OCI-LY1 (cell line): Measurements from ENCODE around the gene ARFGEF3.

Source experiments
- H2AFZ ChIP-seq: fragments of 200-600 bp; sonication (generic), shearing (Covaris generic); 2 replicates; pipeline ENCODE4 v1.6.0; 2014; ENCODE audit warnings: antibody characterized with exemption, mild to moderate bottlenecking, low read length
- H3F3A ChIP-seq: fragments of 200-600 bp; sonication (generic), shearing (Covaris generic); 2 replicates; pipeline ENCODE4 v1.6.0; 2014; ENCODE audit warnings: mild to moderate bottlenecking, antibody characterized with exemption, low read length, moderate library complexity; ENCODE audit not compliant: insufficient read depth
- H3K27ac ChIP-seq: fragments of 200-600 bp; sonication (generic); 2 replicates; pipeline ENCODE4 v1.5.1; 2014; ENCODE audit warnings: low read length, mixed run types, mild to moderate bottlenecking, low read depth; ENCODE audit not compliant: poor library complexity, severe bottlenecking
- H3K27me3 ChIP-seq: fragments of 200-600 bp; sonication (generic); 2 replicates; pipeline ENCODE4 v1.6.0; 2014; ENCODE audit warnings: antibody characterized with exemption, mild to moderate bottlenecking, low read length, moderate library complexity; ENCODE audit not compliant: insufficient read depth
- H3K36me3 ChIP-seq: fragments of 200-600 bp; sonication (generic); 2 replicates; pipeline ENCODE4 v1.6.1; 2014; ENCODE audit warnings: mild to moderate bottlenecking, antibody characterized with exemption, low read length, moderate library complexity, mixed read lengths; ENCODE audit not compliant: insufficient read depth
- H3K4me1 ChIP-seq: fragments of 200-600 bp; sonication (generic); 2 replicates; pipeline ENCODE4 v1.5.1; 2014; ENCODE audit warnings: mild to moderate bottlenecking, low read length, moderate library complexity; ENCODE audit not compliant: insufficient read depth, severe bottlenecking
- H3K4me2 ChIP-seq: fragments of 200-600 bp; sonication (generic), shearing (Covaris generic); 2 replicates; pipeline ENCODE4 v1.6.1; 2014; ENCODE audit warnings: low read length
- H3K4me3 ChIP-seq: fragments of 200-600 bp; sonication (generic); 2 replicates; pipeline ENCODE4 v1.5.1; 2014; ENCODE audit warnings: low read length, low read depth, mild to moderate bottlenecking, mixed read lengths; ENCODE audit not compliant: poor library complexity, severe bottlenecking
- H3K79me2 ChIP-seq: fragments of 200-600 bp; shearing (Covaris generic); 2 replicates; pipeline ENCODE4 v1.6.1; 2016; ENCODE audit warnings: mixed run types, low read length, mixed read lengths; ENCODE audit not compliant: insufficient read depth
- H3K9ac ChIP-seq: fragments of 200-600 bp; sonication (generic), shearing (Covaris generic); 2 replicates; pipeline ENCODE4 v1.6.1; 2014; ENCODE audit warnings: mild to moderate bottlenecking, low read length, mixed read lengths
- H3K9me2 ChIP-seq: fragments of 200-600 bp; sonication (generic), shearing (Covaris generic); 2 replicates; pipeline ENCODE4 v1.6.1; 2014; ENCODE audit warnings: low read depth, mild to moderate bottlenecking, low read length, mixed read lengths
- H3K9me3 ChIP-seq: fragments of 200-600 bp; shearing (Covaris generic); 2 replicates; pipeline ENCODE4 v1.6.1; 2014; ENCODE audit warnings: low read length, mixed read lengths
- H4K20me1 ChIP-seq: fragments of 200-600 bp; sonication (generic), shearing (Covaris generic); 2 replicates; pipeline ENCODE4 v1.6.0; 2016; ENCODE audit warnings: mild to moderate bottlenecking, low read length; ENCODE audit not compliant: insufficient read depth
- CTCF ChIP-seq: fragments of 200-600 bp; sonication (generic), shearing (Covaris generic); IDR thresholded peaks from 2 replicates; pipeline ENCODE4 v1.5.1; 2017; ENCODE audit warnings: mild to moderate bottlenecking, antibody characterized with exemption, low read length, moderate library complexity, mixed read lengths
- EZH2 ChIP-seq: fragments of 200-600 bp; sonication (generic), shearing (Covaris generic); IDR thresholded peaks from 2 replicates; pipeline ENCODE4 v1.8.0; 2017; ENCODE audit warnings: borderline replicate concordance, mixed run types, mild to moderate bottlenecking, antibody characterized with exemption, low read length, moderate library complexity, mixed read lengths

The ARFGEF3 gene

DNA sequence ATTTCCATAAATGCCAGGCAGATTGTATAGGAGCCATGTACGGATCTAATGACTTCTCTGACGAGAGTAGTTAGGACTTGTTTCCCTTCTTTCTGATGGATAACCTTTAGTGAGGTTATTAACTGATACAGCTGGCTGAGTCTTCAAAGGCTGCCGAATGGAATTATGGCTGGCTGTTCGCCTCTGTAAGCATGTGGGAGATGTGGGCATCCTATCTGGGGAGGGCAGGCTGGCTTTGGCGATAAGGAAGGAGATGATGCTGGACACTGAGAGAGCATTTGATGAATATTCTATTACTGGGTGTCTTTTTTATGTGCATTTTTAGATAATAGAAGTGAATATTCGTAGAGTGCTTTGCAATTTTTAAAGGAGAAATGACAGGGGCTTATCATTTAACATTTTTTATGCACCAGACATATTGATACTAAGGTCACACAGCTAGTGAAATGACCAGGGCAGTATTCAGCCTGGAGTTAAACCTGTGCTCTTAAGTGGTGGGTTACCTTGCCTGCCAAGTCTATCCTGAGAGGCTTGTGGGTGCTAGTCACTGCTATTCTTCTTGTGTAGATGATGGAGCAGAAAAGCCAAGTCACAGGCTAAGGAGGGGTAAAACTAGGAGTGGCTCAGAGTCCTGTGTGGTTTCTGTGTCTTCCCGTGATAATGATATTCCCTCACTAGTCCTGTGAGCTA is 53.5 kb downstream of the ARFGEF3 start:
- no peaks in the 10 kb centered on the region for H4K20me1 ChIP-seq
- H3K4me1 ChIP-seq, result no peaks in the 10 kb centered on the region
- no peak overlapping the region for H2AFZ ChIP-seq
- H3K9me2 ChIP-seq, result no peaks in the 10 kb centered on the region
- no peaks in the 10 kb centered on the region for H3K36me3 ChIP-seq
- H3K4me2 ChIP-seq, result no peak overlapping the region
- H3F3A ChIP-seq, result no peaks in the 10 kb centered on the region
- H3K4me3 ChIP-seq, result no peak overlapping the region
- H3K27me3 ChIP-seq, result no peaks in the 10 kb centered on the region
- no peaks in the 10 kb centered on the region for H3K9me3 ChIP-seq
- no peak overlapping the region for H3K9ac ChIP-seq
- TF ChIP-seq CTCF (no peak), EZH2 (no peak)
- H3K79me2 ChIP-seq, result no peaks in the 10 kb centered on the region
- H3K27ac ChIP-seq, result no peak overlapping the region

GRCh38 chr6:138218449-138218848 is 56.7 kb downstream of the ARFGEF3 start, which contains the start of gene PBOV1:
PBOV1 (minus strand) TSS chr6:138218491; CDS start chr6:138218395, 96 bp downstream.
- no peaks in the 10 kb centered on the region for H3K4me1 ChIP-seq
- H2AFZ ChIP-seq, result no peak within 1 kb of the TSS
- no peak within 1 kb of the TSS for H3K4me2 ChIP-seq
- H3F3A ChIP-seq, result no peaks in the 10 kb centered on the region
- no peaks in the 10 kb centered on the region for H3K36me3 ChIP-seq
- no peaks in the 10 kb centered on the region for H4K20me1 ChIP-seq
- H3K79me2 ChIP-seq, result no peaks in the 10 kb centered on the region
- no peak within 1 kb of the TSS for H3K9ac ChIP-seq
- no peak within 1 kb of the TSS for H3K4me3 ChIP-seq
- H3K27ac ChIP-seq, result no peak within 1 kb of the TSS
- no peaks in the 10 kb centered on the region for H3K27me3 ChIP-seq
- no peak for TF ChIP-seq CTCF
- no peak for TF ChIP-seq EZH2
- H3K9me2 ChIP-seq, result no peaks in the 10 kb centered on the region
- no peaks in the 10 kb centered on the region for H3K9me3 ChIP-seq

DNA sequence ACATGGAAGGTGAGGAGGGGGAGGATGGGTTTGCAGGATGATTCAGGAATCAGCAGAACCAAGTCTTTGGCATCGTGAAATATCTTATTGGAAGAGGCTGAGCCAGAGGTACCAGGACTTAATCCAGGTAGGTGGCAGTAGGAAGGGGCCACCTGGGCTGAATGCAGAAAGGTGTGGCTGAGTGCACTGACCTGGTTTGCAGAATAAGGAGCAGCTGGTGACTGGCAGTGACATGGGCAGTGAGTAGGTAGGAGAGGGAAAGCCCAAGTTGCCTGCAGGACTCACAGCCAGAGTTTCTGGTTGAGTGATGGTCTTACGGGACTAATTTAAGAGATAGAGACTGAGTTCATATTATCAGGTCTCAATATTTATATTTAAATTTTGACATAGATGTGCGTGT is 57.7 kb downstream of the ARFGEF3 start:
- no peak overlapping the region for H3K9ac ChIP-seq
- H4K20me1 ChIP-seq, result no peaks in the 10 kb centered on the region
- no peaks in the 10 kb centered on the region for H3K4me1 ChIP-seq
- H3F3A ChIP-seq, result no peaks in the 10 kb centered on the region
- no peak overlapping the region for H3K4me3 ChIP-seq
- H3K79me2 ChIP-seq, result no peaks in the 10 kb centered on the region
- no peaks in the 10 kb centered on the region for H3K36me3 ChIP-seq
- no peak overlapping the region for H3K4me2 ChIP-seq
- H2AFZ ChIP-seq, result no peak overlapping the region
- H3K9me3 ChIP-seq, result no peaks in the 10 kb centered on the region
- H3K27ac ChIP-seq, result no peak overlapping the region
- TF ChIP-seq CTCF, result no peak
- no peak for TF ChIP-seq EZH2
- H3K9me2 ChIP-seq, result no peaks in the 10 kb centered on the region
- no peaks in the 10 kb centered on the region for H3K27me3 ChIP-seq
